ENCODE measurements around the gene GPC6.

Gene GPC6

DNA sequence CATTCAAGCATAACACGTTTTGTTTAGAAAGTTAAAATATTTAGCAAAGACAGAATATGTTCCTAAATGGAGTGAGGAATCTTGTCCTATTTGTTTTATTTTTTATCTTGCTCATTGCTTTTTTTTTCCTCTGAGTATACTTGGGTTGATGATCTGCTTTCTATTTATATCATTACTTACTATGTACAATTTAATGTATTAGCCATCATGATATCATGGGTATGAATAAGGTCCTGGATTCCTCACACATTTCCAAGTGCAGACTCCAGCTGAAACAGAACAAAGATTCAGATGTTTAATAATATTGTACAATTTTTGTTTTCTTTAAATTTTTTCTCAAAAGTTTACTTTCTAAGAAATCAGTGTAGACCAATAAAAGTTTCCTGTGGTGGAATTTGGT lies 388.2 kb downstream of the GPC6 start:
- in situ Hi-C loops (cut with HindIII; ENCODE audit: low sequenced_read_pairs), result no loop called here
- DNase-seq (ENCODE audit: low read depth), result no peak
- TF ChIP-seq, protein P1, sequence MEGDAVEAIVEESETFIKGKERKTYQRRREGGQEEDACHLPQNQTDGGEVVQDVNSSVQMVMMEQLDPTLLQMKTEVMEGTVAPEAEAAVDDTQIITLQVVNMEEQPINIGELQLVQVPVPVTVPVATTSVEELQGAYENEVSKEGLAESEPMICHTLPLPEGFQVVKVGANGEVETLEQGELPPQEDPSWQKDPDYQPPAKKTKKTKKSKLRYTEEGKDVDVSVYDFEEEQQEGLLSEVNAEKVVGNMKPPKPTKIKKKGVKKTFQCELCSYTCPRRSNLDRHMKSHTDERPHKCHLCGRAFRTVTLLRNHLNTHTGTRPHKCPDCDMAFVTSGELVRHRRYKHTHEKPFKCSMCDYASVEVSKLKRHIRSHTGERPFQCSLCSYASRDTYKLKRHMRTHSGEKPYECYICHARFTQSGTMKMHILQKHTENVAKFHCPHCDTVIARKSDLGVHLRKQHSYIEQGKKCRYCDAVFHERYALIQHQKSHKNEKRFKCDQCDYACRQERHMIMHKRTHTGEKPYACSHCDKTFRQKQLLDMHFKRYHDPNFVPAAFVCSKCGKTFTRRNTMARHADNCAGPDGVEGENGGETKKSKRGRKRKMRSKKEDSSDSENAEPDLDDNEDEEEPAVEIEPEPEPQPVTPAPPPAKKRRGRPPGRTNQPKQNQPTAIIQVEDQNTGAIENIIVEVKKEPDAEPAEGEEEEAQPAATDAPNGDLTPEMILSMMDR (IDR thresholded peaks at IDR 0.05; ENCODE audit: low read depth, low read length, missing control alignments), result no peak
- no peak overlapping the region for H3K4me3 ChIP-seq (ENCODE audit: low read depth, low read length)

DNA sequence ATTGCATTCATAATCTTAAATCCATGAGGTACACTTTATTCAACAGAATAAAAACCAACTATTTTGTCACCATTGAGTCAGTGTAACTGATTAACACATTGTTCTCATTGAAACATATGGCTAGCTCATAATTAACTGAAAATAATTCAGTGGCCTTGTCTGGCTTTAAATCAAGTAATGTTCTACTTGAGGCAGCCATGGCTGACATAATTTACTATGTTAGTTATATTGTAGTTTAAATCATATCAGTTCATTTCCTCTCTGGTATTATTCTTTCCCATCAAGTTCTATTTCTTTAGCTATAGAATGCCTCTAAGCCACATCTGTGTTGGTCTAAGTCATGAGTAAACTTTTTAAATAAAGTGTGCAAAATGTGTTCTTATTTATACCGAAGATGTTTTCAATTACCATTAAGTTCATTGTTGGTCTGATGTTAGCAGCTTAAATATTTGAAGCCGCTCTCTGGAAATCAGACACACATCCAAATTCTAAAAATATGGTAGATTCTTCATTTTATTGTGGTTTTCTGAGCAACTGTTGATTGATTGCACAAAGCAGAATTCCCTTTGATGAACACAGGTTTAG lies 393.7 kb downstream of the GPC6 start:
- H3K4me3 ChIP-seq (ENCODE audit: low read depth, low read length), result no peak overlapping the region
- in situ Hi-C loops (cut with HindIII; ENCODE audit: low sequenced_read_pairs), result no loop called here
- no peak for DNase-seq (ENCODE audit: low read depth)
- TF ChIP-seq, protein P1 (IDR thresholded peaks at IDR 0.05; ENCODE audit: low read depth, low read length, missing control alignments), result no peak

DNA sequence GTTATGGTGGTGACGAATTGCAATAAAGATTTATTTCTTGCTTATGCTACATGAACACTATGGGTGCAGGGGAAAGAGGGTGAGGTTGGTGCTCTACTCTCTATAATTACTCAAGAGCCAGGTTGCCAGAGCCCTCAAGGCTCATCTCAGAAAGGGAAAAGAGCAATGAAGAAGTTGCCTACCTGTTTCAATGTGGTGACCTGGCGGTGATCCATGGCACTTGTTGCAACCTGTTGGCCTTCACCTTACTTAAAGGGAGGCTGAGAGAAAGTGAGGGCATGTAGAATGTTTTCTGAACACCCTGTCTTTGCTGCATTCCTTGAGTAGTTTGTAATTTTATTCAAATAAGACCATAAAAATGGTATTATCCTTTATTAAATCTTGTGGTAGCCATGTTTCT lies 394.4 kb downstream of the GPC6 start:
- no peak for DNase-seq (ENCODE audit: low read depth)
- in situ Hi-C loops (cut with HindIII; ENCODE audit: low sequenced_read_pairs), result no loop called here
- TF ChIP-seq, protein P1 (IDR thresholded peaks at IDR 0.05; ENCODE audit: low read depth, low read length, missing control alignments), result no peak
- no peak overlapping the region for H3K4me3 ChIP-seq (ENCODE audit: low read depth, low read length)

DNA sequence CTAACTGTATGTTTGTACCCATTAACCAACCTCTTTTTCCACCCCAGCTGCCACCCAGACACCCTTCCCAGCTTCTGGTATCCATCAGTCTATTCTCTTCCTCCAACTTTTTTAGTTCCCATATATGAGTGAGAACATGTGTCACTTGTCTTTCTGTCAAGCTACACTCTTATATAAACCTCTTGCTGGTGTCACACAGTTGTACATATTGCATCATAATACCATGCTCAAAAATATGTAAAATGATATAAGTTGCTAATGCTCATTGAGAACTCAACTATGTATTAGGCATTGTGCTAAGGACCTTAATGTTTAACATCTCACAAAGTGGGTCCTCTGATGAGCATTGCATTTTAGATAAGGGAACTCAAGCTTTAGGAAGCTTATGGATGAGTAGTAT lies 395.4 kb downstream of the GPC6 start:
- no peak overlapping the region for H3K4me3 ChIP-seq (ENCODE audit: low read depth, low read length)
- in situ Hi-C loops (cut with HindIII; ENCODE audit: low sequenced_read_pairs), result no loop called here
- no peak for DNase-seq (ENCODE audit: low read depth)
- TF ChIP-seq, protein P1 (IDR thresholded peaks at IDR 0.05; ENCODE audit: low read depth, low read length, missing control alignments), result no peak

DNA sequence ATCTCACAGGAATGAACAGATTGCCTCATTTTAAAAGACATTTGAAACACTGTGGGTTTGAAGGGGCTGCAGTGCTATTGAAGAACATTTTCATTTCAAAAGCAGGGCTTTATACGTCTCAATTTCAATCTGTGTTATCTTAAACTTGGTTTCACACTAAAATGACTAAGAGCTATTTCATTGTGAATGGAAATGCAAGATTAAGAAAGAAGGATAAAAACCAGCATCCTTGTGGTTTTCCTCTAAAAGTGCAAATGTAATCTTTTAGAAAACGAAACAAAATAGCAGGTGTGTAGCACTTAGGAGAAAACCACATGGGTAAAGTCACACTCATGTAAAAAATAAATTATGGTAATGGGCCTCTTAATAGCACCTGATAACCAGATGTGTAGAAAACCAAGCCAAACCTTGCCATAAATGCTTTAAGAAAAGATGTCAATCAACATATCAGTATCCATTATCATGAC lies 397.7 kb downstream of the GPC6 start:
- no peak overlapping the region for H3K4me3 ChIP-seq (ENCODE audit: low read depth, low read length)
- in situ Hi-C loops (cut with HindIII; ENCODE audit: low sequenced_read_pairs), result no loop called here
- peak; percentile 39 for DNase-seq (ENCODE audit: low read depth)
- TF ChIP-seq, protein P1 (IDR thresholded peaks at IDR 0.05; ENCODE audit: low read depth, low read length, missing control alignments), result no peak

DNA sequence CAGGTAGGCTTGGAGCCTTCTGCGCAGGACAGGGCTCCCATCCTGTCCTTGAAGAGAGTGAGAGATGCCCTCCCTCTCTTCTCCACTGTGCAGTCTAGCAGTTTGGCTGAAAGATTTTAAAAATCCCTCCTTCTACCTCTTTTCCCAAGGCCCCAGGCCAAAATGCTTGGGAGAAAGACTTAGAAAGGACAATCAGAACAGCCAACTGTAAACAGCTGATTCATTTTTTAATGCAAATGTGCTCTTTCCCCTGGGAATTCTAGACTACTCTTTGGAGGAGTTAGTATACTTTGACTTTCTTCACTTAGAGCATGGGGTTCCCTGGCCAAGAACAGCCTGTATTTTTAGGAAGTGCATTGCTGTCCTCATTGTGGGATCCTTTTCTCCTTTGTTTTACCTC lies 398.9 kb downstream of the GPC6 start:
- TF ChIP-seq, protein P1 (IDR thresholded peaks at IDR 0.05; ENCODE audit: low read depth, low read length, missing control alignments), result no peak
- DNase-seq (ENCODE audit: low read depth), result no peak
- no peak overlapping the region for H3K4me3 ChIP-seq (ENCODE audit: low read depth, low read length)
- in situ Hi-C loops (cut with HindIII; ENCODE audit: low sequenced_read_pairs), result no loop called here
